H1 (cell line): Measurements from ENCODE around the gene APMAP. TPM values are rescaled to one million over a fixed set of nuclear protein-coding genes. Genes with fewer than 3 reads are reported as not detected.

Source experiments
- HDAC2 ChIP-seq, 2 experiments: fragments of 300-600 bp in 1 of 2; sonication (generic) in 1 of 2; IDR thresholded peaks; 2 replicates each; pipeline ENCODE4 v1.6.1; 2011 to 2012; ENCODE audit warnings: low read depth in 2 of 2, low read length in 2 of 2, mild to moderate bottlenecking in 2 of 2, moderate library complexity in 2 of 2, borderline replicate concordance in 1 of 2, inconsistent platforms in 1 of 2
- RXRA ChIP-seq: IDR thresholded peaks from 2 replicates; pipeline ENCODE4 v1.6.1; 2011; ENCODE audit warnings: low read depth, mild to moderate bottlenecking, low read length, moderate library complexity; ENCODE audit not compliant: insufficient read depth
- SIRT6 ChIP-seq: IDR thresholded peaks from one replicate; pipeline ENCODE4 v1.7.1; 2012; ENCODE audit warnings: low read length, inconsistent platforms
- TEAD4 ChIP-seq: IDR thresholded peaks from 2 replicates; pipeline ENCODE4 v1.6.1; 2012; ENCODE audit warnings: low read depth, low read length, inconsistent platforms, mixed read lengths
- USF2 ChIP-seq: IDR thresholded peaks from 2 replicates; pipeline ENCODE4 v1.6.1; 2011; ENCODE audit warnings: low read length, improper control_type of control experiment
- YY1 ChIP-seq: IDR thresholded peaks from 2 replicates; pipeline ENCODE4 v1.6.1; 2011; ENCODE audit warnings: low read depth, mild to moderate bottlenecking, low read length
- polyA plus RNA-seq, 7 experiments: library from polyadenylated mRNA; depleted of rRNA in 3 of 7; stranded (reverse) in 5 of 7; unstranded in 2 of 7; fragments of >200 nt in 5 of 7; fragments of 200-250 nt in 2 of 7; gene quantifications; 1 replicate in 5 of 7; 2 replicates in 1 of 7; 4 replicates in 1 of 7; pipeline versions ENCODE4 v1.2.1 to v1.2.3, GENCODE V29; 2011 to 2013; ENCODE audit warnings: missing spikeins in 2 of 7, mixed read lengths in 2 of 7
- total RNA-seq: library from RNA; stranded (reverse); fragmentation: NEBNext Ultra II Directional; extraction: Animal tissue kit (Norgen Biotek cat#: 25700); gene quantifications from 2 replicates; pipeline ENCODE4 v1.2.1, GENCODE V29; 2021
- TF ChIP-seq, protein P1 (sequence below): IDR thresholded peaks from 2 replicates; pipeline ENCODE4 v1.6.1; 2012; ENCODE audit warnings: inconsistent platforms

APMAP gene
- total and polyA plus RNA-seq, 2 of the 8 experiments (the other 6 are each of a cell fraction or from before 2014, with no cell fraction given): 31.3 to 66.0 TPM

GRCh38 chr20:25008388-25009217 lies 16.1 kb upstream of the APMAP start (continued):
- no peak for TF ChIP-seq USF2
- TF ChIP-seq YY1: no peak
- no peak for TF ChIP-seq SIRT6
- no peak for TF ChIP-seq HDAC2 (IDR thresholded peaks at IDR 0.05; ENCODE audit: borderline replicate concordance in 1 of 2, low read depth in 2 of 2, low read length in 2 of 2)
- TF ChIP-seq, protein P1, sequence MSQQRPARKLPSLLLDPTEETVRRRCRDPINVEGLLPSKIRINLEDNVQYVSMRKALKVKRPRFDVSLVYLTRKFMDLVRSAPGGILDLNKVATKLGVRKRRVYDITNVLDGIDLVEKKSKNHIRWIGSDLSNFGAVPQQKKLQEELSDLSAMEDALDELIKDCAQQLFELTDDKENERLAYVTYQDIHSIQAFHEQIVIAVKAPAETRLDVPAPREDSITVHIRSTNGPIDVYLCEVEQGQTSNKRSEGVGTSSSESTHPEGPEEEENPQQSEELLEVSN: no peak
- no peak for TF ChIP-seq RXRA
- no peak for TF ChIP-seq TEAD4
